OCI-LY1 (cell line): ENCODE data around the gene DOCK10.

Experiments
- H2AFZ ChIP-seq: fragments of 200-600 bp; sonication (generic), shearing (Covaris generic); 2 replicates; pipeline ENCODE4 v1.6.0; 2014; ENCODE audit warnings: antibody characterized with exemption, mild to moderate bottlenecking, low read length
- H3F3A ChIP-seq: fragments of 200-600 bp; sonication (generic), shearing (Covaris generic); 2 replicates; pipeline ENCODE4 v1.6.0; 2014; ENCODE audit warnings: mild to moderate bottlenecking, antibody characterized with exemption, low read length, moderate library complexity; ENCODE audit not compliant: insufficient read depth
- H3K27ac ChIP-seq: fragments of 200-600 bp; sonication (generic); 2 replicates; pipeline ENCODE4 v1.5.1; 2014; ENCODE audit warnings: low read length, mixed run types, mild to moderate bottlenecking, low read depth; ENCODE audit not compliant: poor library complexity, severe bottlenecking
- H3K27me3 ChIP-seq: fragments of 200-600 bp; sonication (generic); 2 replicates; pipeline ENCODE4 v1.6.0; 2014; ENCODE audit warnings: antibody characterized with exemption, mild to moderate bottlenecking, low read length, moderate library complexity; ENCODE audit not compliant: insufficient read depth
- H3K36me3 ChIP-seq: fragments of 200-600 bp; sonication (generic); 2 replicates; pipeline ENCODE4 v1.6.1; 2014; ENCODE audit warnings: mild to moderate bottlenecking, antibody characterized with exemption, low read length, moderate library complexity, mixed read lengths; ENCODE audit not compliant: insufficient read depth
- H3K4me1 ChIP-seq: fragments of 200-600 bp; sonication (generic); 2 replicates; pipeline ENCODE4 v1.5.1; 2014; ENCODE audit warnings: mild to moderate bottlenecking, low read length, moderate library complexity; ENCODE audit not compliant: insufficient read depth, severe bottlenecking
- H3K4me2 ChIP-seq: fragments of 200-600 bp; sonication (generic), shearing (Covaris generic); 2 replicates; pipeline ENCODE4 v1.6.1; 2014; ENCODE audit warnings: low read length
- H3K4me3 ChIP-seq: fragments of 200-600 bp; sonication (generic); 2 replicates; pipeline ENCODE4 v1.5.1; 2014; ENCODE audit warnings: low read length, low read depth, mild to moderate bottlenecking, mixed read lengths; ENCODE audit not compliant: poor library complexity, severe bottlenecking
- H3K79me2 ChIP-seq: fragments of 200-600 bp; shearing (Covaris generic); 2 replicates; pipeline ENCODE4 v1.6.1; 2016; ENCODE audit warnings: mixed run types, low read length, mixed read lengths; ENCODE audit not compliant: insufficient read depth
- H3K9ac ChIP-seq: fragments of 200-600 bp; sonication (generic), shearing (Covaris generic); 2 replicates; pipeline ENCODE4 v1.6.1; 2014; ENCODE audit warnings: mild to moderate bottlenecking, low read length, mixed read lengths
- H3K9me2 ChIP-seq: fragments of 200-600 bp; sonication (generic), shearing (Covaris generic); 2 replicates; pipeline ENCODE4 v1.6.1; 2014; ENCODE audit warnings: low read depth, mild to moderate bottlenecking, low read length, mixed read lengths
- H3K9me3 ChIP-seq: fragments of 200-600 bp; shearing (Covaris generic); 2 replicates; pipeline ENCODE4 v1.6.1; 2014; ENCODE audit warnings: low read length, mixed read lengths
- H4K20me1 ChIP-seq: fragments of 200-600 bp; sonication (generic), shearing (Covaris generic); 2 replicates; pipeline ENCODE4 v1.6.0; 2016; ENCODE audit warnings: mild to moderate bottlenecking, low read length; ENCODE audit not compliant: insufficient read depth
- EZH2 ChIP-seq: fragments of 200-600 bp; sonication (generic), shearing (Covaris generic); IDR thresholded peaks from 2 replicates; pipeline ENCODE4 v1.8.0; 2017; ENCODE audit warnings: borderline replicate concordance, mixed run types, mild to moderate bottlenecking, antibody characterized with exemption, low read length, moderate library complexity, mixed read lengths
- TF ChIP-seq, protein P1 (sequence below): fragments of 200-600 bp; sonication (generic), shearing (Covaris generic); IDR thresholded peaks from 2 replicates; pipeline ENCODE4 v1.5.1; 2017; ENCODE audit warnings: mild to moderate bottlenecking, antibody characterized with exemption, low read length, moderate library complexity, mixed read lengths

Gene DOCK10

DNA sequence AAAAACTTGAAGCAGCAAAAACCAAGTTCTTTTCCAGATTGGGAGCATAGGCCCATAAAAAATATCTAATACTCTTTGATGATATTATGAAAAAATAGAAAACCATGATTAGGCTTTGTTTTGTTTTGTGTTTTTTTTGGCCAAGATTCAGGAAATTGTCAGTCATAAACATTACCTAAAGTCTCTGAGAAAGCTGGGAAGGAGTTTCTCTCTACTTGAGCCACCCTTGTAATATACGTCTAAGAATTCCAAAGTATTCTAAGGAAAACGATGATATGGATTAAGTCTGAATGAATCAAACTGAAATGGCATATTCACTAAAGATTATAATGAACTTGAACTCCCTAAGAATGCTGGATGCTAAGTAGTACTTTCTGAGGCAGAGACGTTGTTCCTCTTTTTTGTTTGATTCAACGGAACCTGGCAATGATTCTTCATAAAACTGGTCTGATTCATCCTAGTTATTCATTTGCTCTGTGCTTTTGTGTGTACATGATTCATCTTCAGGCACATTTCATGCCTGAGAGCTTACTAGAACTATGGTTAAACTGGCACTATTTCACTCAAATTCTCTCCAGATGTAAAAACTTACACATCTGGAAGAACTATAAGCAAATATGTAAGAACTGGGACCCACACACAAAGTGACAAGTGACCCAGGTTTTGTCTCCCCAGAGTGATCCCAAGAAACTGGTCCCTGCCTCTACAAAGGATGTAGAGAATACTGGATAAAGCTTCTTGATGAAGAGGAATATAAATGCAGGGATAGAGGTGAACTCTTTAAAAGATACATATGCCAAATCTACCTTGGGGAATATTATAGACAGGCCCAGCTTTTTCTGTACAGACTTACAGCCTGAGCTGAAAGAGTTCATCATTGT, 159.7 kb downstream of the DOCK10 start:
- Histone ChIP-seq H3F3A (no peaks in the 10 kb centered on the region), H3K4me2 (no peak overlapping the region), H3K9ac (no peak overlapping the region)

DNA sequence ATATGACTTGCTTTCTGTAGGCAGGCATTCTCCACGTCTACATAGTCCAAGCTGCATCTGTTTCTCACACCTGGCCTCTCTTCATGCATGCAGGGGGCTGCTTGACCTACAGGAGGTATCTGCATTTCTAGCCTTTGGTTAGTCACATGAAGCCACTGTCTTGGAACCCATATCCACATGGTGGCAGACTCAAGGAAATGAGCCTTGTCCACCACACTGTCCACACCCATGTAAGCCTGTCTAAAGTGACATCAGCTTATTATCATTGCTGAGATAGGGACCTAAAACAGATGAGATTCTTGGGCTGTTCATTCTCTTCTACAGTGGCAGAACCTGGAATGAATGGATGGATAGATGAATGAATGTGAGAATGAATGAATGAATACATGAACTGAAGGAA, 160.4 kb downstream of the DOCK10 start:
- Histone ChIP-seq H3K4me2 (no peak overlapping the region), H3K4me3 (no peak overlapping the region), H3K27ac (no peak overlapping the region), H3K9ac (no peak overlapping the region), H3F3A (no peaks in the 10 kb centered on the region), H2AFZ (no peak overlapping the region), H4K20me1 (no peaks in the 10 kb centered on the region), H3K27me3 (no peaks in the 10 kb centered on the region), H3K9me2 (no peaks in the 10 kb centered on the region), H3K79me2 (no peaks in the 10 kb centered on the region), H3K9me3 (no peaks in the 10 kb centered on the region), H3K36me3 (peaks cover 3% of the 10 kb centered on the region; the same call in 1 of the 2 replicates), H3K4me1 (peaks cover under 1% of the 10 kb centered on the region)
- TF ChIP-seq EZH2 = no peak
- TF ChIP-seq, protein P1, sequence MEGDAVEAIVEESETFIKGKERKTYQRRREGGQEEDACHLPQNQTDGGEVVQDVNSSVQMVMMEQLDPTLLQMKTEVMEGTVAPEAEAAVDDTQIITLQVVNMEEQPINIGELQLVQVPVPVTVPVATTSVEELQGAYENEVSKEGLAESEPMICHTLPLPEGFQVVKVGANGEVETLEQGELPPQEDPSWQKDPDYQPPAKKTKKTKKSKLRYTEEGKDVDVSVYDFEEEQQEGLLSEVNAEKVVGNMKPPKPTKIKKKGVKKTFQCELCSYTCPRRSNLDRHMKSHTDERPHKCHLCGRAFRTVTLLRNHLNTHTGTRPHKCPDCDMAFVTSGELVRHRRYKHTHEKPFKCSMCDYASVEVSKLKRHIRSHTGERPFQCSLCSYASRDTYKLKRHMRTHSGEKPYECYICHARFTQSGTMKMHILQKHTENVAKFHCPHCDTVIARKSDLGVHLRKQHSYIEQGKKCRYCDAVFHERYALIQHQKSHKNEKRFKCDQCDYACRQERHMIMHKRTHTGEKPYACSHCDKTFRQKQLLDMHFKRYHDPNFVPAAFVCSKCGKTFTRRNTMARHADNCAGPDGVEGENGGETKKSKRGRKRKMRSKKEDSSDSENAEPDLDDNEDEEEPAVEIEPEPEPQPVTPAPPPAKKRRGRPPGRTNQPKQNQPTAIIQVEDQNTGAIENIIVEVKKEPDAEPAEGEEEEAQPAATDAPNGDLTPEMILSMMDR = no peak

More for the DNA sequence above, 159.7 kb downstream of the DOCK10 start:
- TF ChIP-seq EZH2 = no peak
- TF ChIP-seq, protein P1 = no peak
- no peak overlapping the region for H3K27ac ChIP-seq
- H3K4me1 ChIP-seq = no peaks in the 10 kb centered on the region
- no peaks in the 10 kb centered on the region for H3K9me3 ChIP-seq
- H2AFZ ChIP-seq = no peak overlapping the region
- H3K36me3 ChIP-seq = peaks cover 3% of the 10 kb centered on the region; the same call in 1 of the 2 replicates
- H3K79me2 ChIP-seq = no peaks in the 10 kb centered on the region
- H3K4me3 ChIP-seq = no peak overlapping the region
- no peaks in the 10 kb centered on the region for H3K27me3 ChIP-seq
- H3K9me2 ChIP-seq = no peaks in the 10 kb centered on the region
- H4K20me1 ChIP-seq = no peaks in the 10 kb centered on the region

DNA sequence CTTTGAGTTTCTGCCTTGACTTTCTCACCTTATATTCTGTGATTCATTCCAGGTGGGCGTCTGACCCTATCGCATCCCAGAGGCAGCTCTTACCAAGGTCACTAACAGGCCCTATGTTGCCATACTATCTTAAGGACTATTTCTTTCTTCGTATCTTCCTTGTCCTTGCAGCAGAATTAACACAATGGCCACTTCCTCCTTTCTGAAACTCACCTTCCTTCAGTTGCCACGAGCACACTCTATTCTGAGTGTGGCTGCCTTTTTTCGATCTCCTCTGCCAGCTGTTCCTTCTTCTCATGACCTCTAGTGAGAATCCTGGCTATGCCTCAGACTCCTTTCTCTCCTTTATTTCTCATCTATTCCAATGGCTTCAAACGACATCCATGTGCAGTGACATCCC, 165.7 kb downstream of the DOCK10 start:
- H2AFZ ChIP-seq = no peak overlapping the region
- no peaks in the 10 kb centered on the region for H3K36me3 ChIP-seq
- H3F3A ChIP-seq = no peaks in the 10 kb centered on the region
- H3K4me1 ChIP-seq = peaks cover 14% of the 10 kb centered on the region
- TF ChIP-seq, protein P1 = no peak
- TF ChIP-seq EZH2 = no peak
- H3K27ac ChIP-seq = no peak overlapping the region
- no peaks in the 10 kb centered on the region for H4K20me1 ChIP-seq
- no peaks in the 10 kb centered on the region for H3K9me2 ChIP-seq
- no peaks in the 10 kb centered on the region for H3K79me2 ChIP-seq
- no peak overlapping the region for H3K4me2 ChIP-seq
- no peaks in the 10 kb centered on the region for H3K27me3 ChIP-seq
- H3K9me3 ChIP-seq = no peaks in the 10 kb centered on the region
- H3K4me3 ChIP-seq = no peak overlapping the region
- no peak overlapping the region for H3K9ac ChIP-seq
